Pancreas (tissue), 10 donors: Measurements from ENCODE around the gene CLDN8. TPM values are rescaled to one million over a fixed set of nuclear protein-coding genes. Genes with fewer than 3 reads are reported as not detected.
A peak's percentile ranks its signal among the peaks of the same experiment; 100 is the strongest.

Experiments
- ATAC-seq, 4 donors: fragments of 200-7000 bp; cut with Tn5 transposase; one replicate each; pipeline versions ENCODE4 v1.8.0 to v1.9.1; 2020; ENCODE audit warnings: mild to moderate bottlenecking in 4 of 4, moderate library complexity in 4 of 4
- DNase-seq, 6 donors: peaks; one replicate each; pipeline ENCODE4 v3.0.0-alpha.2; 2020
- FAIRE-seq: peaks from 2 replicates; lab custom pipeline; 2012; peaks lifted over from hg19 to GRCh38; lab: Jason Lieb, UNC
- H3K27ac ChIP-seq, 4 donors: fragments of 200-600 bp; sonication (generic); 1 replicate in 3 of 4; 2 replicates in 1 of 4; pipeline versions ENCODE4 v1.5.0 to v1.8.0; 2020
- H3K27me3 ChIP-seq, 4 donors: fragments of 200-600 bp; one replicate each; pipeline ENCODE4 v1.8.0; 2021
- H3K36me3 ChIP-seq, 3 donors: fragments of 200-600 bp; sonication (generic) in 1 of 3; one replicate each; pipeline versions ENCODE4 v1.5.0 to v1.8.0; 2020 to 2021
- H3K4me1 ChIP-seq, 3 donors: fragments of 200-600 bp; one replicate each; pipeline ENCODE4 v1.8.0; 2021
- H3K4me3 ChIP-seq, 4 donors: fragments of 200-600 bp; sonication (generic) in 2 of 4; one replicate each; pipeline versions ENCODE4 v1.5.0 to v1.8.0; 2020 to 2021
- H3K9me3 ChIP-seq, 4 donors: fragments of 200-600 bp; one replicate each; pipeline ENCODE4 v1.8.0; 2021
- WGBS, 2 donors: extraction: QIAGEN DNeasy Blood & Tissue Kit; methylation state at CpG; one replicate each; pipeline ENCODE4 v1.1.7; 2013; 5-methylcytosine and 5-hydroxymethylcytosine counted together
- intact Hi-C, 3 donors: fragments of 100-400 bp; cut with DNase I; formaldehyde crosslinking; loops; one replicate each; pipeline versions ENCODE4 v1.11.1 to v1.14.2; 2022
- polyA plus RNA-seq, 2 donors: library from polyadenylated mRNA; stranded (reverse); fragments of 200-250 nt; gene quantifications; one replicate each; pipeline ENCODE4 v1.2.3, GENCODE V29; 2013
- total RNA-seq, 6 donors: library from RNA; stranded (reverse); fragmentation: NEBNext Ultra II Directional in 4 of 6; extraction: Animal tissue kit (Norgen Biotek cat#: 25700) in 4 of 6; gene quantifications; one replicate each; pipeline versions ENCODE4 v1.2.1 to v1.2.4, GENCODE V29; 2021 to 2023
- TF ChIP-seq, protein P1 (sequence below), 4 donors: fragments of 200-600 bp; sonication (generic) in 3 of 4; IDR thresholded peaks; one replicate each; pipeline versions ENCODE4 v1.5.0 to v1.8.0; 2021; ENCODE audit warnings: antibody characterized with exemption in 4 of 4
- donor health status: healthy with polysubstance abuse.
- donor health status: DM: no; HTN: no; CAD: no; lungs with moderate emphysema.
- donor health status: DM: no; HTN: no; CAD: no.
- donor health status: control.
- donor health status: control.
- donor health status: Bipolar disorder and iron deficiency.
- donor health status: DM: yes; HTN: yes; CAD: no.
- donor health status: DM: no; HTN: no; CAD: no.
- donor health status: DM: no; HTN: no; CAD: no.
- donor health status: DM: yes; HTN: yes; CAD: no.

The CLDN8 gene
- total and polyA plus RNA-seq, 8 donors, result 0.09 to 0.22 (median 0.11) TPM; not detected in 4

DNA sequence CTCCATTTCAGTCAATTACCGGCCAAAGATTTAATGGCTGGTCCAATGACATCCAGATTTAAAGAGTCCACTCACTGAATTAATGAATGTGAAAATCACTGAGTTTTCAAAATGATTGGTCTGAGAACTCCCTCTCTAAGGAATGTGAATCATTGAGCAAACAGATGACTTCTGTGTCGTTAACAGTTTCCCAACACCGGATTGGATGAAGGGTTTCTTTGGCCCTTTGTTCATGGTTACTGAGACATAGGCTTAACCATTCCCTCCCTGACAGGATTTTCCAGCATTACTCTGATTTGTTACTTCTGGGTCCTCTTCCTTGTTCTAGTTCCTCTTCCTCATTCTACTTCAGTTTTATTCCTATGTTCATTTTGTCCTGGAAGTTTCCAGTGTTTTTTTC lies 47.8 kb downstream of the CLDN8 start:
- Histone ChIP-seq H3K4me1 (no peaks in the 10 kb centered on the region), H3K9me3 (no peaks in the 10 kb centered on the region), H3K27ac (no peak overlapping the region), H3K27me3 (no peaks in the 10 kb centered on the region), H3K4me3 (no peak overlapping the region), H3K36me3 (no peaks in the 10 kb centered on the region)
- no peak for ATAC-seq
- TF ChIP-seq, protein P1, sequence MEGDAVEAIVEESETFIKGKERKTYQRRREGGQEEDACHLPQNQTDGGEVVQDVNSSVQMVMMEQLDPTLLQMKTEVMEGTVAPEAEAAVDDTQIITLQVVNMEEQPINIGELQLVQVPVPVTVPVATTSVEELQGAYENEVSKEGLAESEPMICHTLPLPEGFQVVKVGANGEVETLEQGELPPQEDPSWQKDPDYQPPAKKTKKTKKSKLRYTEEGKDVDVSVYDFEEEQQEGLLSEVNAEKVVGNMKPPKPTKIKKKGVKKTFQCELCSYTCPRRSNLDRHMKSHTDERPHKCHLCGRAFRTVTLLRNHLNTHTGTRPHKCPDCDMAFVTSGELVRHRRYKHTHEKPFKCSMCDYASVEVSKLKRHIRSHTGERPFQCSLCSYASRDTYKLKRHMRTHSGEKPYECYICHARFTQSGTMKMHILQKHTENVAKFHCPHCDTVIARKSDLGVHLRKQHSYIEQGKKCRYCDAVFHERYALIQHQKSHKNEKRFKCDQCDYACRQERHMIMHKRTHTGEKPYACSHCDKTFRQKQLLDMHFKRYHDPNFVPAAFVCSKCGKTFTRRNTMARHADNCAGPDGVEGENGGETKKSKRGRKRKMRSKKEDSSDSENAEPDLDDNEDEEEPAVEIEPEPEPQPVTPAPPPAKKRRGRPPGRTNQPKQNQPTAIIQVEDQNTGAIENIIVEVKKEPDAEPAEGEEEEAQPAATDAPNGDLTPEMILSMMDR (IDR thresholded peaks at IDR 0.05), result no peak
- no peak for DNase-seq
- FAIRE-seq, result no peak
- 43 to 56% methylated on average over 3 of the region's 3 CpGs for WGBS, 2 donors
- intact Hi-C loops, result no loop called here

DNA sequence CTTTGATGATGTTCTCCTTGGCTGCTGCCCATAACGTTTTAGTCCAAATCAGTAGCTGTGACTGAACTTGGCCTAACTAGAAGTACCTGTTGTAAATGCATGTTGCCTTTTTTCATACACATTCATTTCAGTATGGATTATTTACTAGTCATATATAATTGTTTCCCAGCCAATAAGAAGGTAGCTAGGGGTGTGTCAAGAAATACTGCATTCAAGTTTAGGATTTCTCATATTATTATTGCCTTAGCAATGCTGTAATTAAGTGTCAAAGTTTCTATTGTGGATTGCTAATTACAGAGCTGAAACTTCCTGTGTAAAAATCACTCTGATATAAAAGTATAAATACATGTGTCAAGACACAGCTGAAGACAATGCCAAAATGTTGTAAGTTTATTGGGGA lies 49.2 kb downstream of the CLDN8 start, which contains the start of gene CLDN17:
CLDN17 (minus strand) TSS at position 101 of the 400 bp plus-strand sequence. CDS start 188 bp downstream, outside the sequence.
- Histone ChIP-seq H3K9me3 (no peaks in the 10 kb centered on the region), H3K4me3 (no peak within 1 kb of the TSS), H3K4me1 (no peaks in the 10 kb centered on the region), H3K36me3 (no peaks in the 10 kb centered on the region), H3K27me3 (no peaks in the 10 kb centered on the region), H3K27ac (no peak within 1 kb of the TSS)
- TF ChIP-seq, protein P1 (IDR thresholded peaks at IDR 0.05), result no peak
- WGBS, 2 donors, result 38 to 39% methylated on average over 1 of the region's 1 CpG
- DNase-seq (no peak), ATAC-seq (no peak), FAIRE-seq (no peak)
- intact Hi-C loops, result no loop called here

GRCh38 chr21:30166171-30166570 lies 49.7 kb downstream of the CLDN8 start:
- H3K4me3 ChIP-seq, result no peak overlapping the region
- TF ChIP-seq, protein P1 (IDR thresholded peaks at IDR 0.05), result no peak
- no peak overlapping the region for H3K27ac ChIP-seq
- intact Hi-C loops, result no loop called here
- no peaks in the 10 kb centered on the region for H3K9me3 ChIP-seq
- H3K27me3 ChIP-seq, result no peaks in the 10 kb centered on the region
- no peaks in the 10 kb centered on the region for H3K4me1 ChIP-seq
- no peaks in the 10 kb centered on the region for H3K36me3 ChIP-seq
- ATAC-seq (no peak), FAIRE-seq (no peak), DNase-seq (peak in 1 of 6 donors; percentile 21)
- WGBS, 2 donors, result 79 to 88% methylated on average over 9 of the region's 9 CpGs

DNA sequence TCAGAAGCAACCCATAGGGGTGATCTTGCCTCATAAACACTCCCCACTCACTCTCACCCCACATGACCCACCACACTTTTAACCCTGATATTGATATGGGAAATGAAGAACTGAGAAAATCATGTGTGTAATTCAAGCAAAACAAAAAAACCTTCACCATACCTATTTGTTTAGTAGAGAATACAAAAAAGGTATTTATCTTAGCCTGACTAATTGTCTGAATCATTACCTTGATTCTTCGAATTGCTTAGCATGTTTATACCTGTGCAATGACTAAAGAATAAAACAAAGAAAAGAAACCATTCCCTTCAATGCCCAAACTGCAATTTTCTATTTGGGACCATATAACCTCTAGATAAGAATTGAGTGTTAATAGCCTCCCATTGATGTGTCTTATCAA lies 51.1 kb downstream of the CLDN8 start:
- WGBS, 2 donors, result 49 to 74% methylated on average over 1 of the region's 1 CpG
- Histone ChIP-seq H3K36me3 (no peaks in the 10 kb centered on the region), H3K27me3 (no peaks in the 10 kb centered on the region), H3K9me3 (no peaks in the 10 kb centered on the region), H3K4me1 (no peaks in the 10 kb centered on the region), H3K27ac (no peak overlapping the region), H3K4me3 (no peak overlapping the region)
- DNase-seq (no peak), ATAC-seq (no peak), FAIRE-seq (no peak)
- intact Hi-C loops, result no loop called here
- TF ChIP-seq, protein P1 (IDR thresholded peaks at IDR 0.05), result no peak

Other genes with a start within 250 kb of the CLDN8 start
- not detected for gene CLDN17, start 49.3 kb downstream of the CLDN8 start, total RNA-seq
- gene CLDN17, start 49.3 kb downstream of the CLDN8 start, polyA plus RNA-seq, result not detected
- not detected for gene KRTAP24-1, start 66.9 kb upstream of the CLDN8 start, total RNA-seq
- gene KRTAP24-1, start 66.9 kb upstream of the CLDN8 start, polyA plus RNA-seq, result not detected
- not detected for gene KRTAP25-1, start 73.4 kb upstream of the CLDN8 start, total RNA-seq
- gene KRTAP25-1, start 73.4 kb upstream of the CLDN8 start, polyA plus RNA-seq, result not detected
- not detected for gene KRTAP26-1, start 104.2 kb upstream of the CLDN8 start, total RNA-seq
- not detected for gene KRTAP26-1, start 104.2 kb upstream of the CLDN8 start, polyA plus RNA-seq
- gene KRTAP27-1, start 121.6 kb upstream of the CLDN8 start, total RNA-seq, result not detected
- gene KRTAP27-1, start 121.6 kb upstream of the CLDN8 start, polyA plus RNA-seq, result not detected
- not detected for gene KRTAP23-1, start 132.5 kb upstream of the CLDN8 start, total RNA-seq
- gene KRTAP23-1, start 132.5 kb upstream of the CLDN8 start, polyA plus RNA-seq, result not detected
- not detected for gene KRTAP13-2, start 156.2 kb upstream of the CLDN8 start, total RNA-seq
- gene KRTAP13-2, start 156.2 kb upstream of the CLDN8 start, polyA plus RNA-seq, result not detected
- not detected for gene KRTAP13-1, start 179.9 kb upstream of the CLDN8 start, total RNA-seq
- not detected for gene KRTAP13-1, start 179.9 kb upstream of the CLDN8 start, polyA plus RNA-seq
- not detected for gene KRTAP13-3, start 209.8 kb upstream of the CLDN8 start, total RNA-seq
- gene KRTAP13-3, start 209.8 kb upstream of the CLDN8 start, polyA plus RNA-seq, result not detected
- not detected for gene KRTAP13-4, start 214.1 kb upstream of the CLDN8 start, total RNA-seq
- gene KRTAP13-4, start 214.1 kb upstream of the CLDN8 start, polyA plus RNA-seq, result not detected
- not detected for gene KRTAP15-1, start 224.2 kb upstream of the CLDN8 start, total RNA-seq
- not detected for gene KRTAP15-1, start 224.2 kb upstream of the CLDN8 start, polyA plus RNA-seq